Endometrium (tissue), 2 donors: ENCODE data around the gene CHST13.

ENCODE experiments used
- FAIRE-seq: peaks from 2 replicates; lab custom pipeline; 2012; peaks lifted over from hg19 to GRCh38; lab: Jason Lieb, UNC
- donor health status: control.
- donor health status: control.

The CHST13 gene, protein sequence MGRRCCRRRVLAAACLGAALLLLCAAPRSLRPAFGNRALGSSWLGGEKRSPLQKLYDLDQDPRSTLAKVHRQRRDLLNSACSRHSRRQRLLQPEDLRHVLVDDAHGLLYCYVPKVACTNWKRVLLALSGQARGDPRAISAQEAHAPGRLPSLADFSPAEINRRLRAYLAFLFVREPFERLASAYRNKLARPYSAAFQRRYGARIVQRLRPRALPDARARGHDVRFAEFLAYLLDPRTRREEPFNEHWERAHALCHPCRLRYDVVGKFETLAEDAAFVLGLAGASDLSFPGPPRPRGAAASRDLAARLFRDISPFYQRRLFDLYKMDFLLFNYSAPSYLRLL

DNA sequence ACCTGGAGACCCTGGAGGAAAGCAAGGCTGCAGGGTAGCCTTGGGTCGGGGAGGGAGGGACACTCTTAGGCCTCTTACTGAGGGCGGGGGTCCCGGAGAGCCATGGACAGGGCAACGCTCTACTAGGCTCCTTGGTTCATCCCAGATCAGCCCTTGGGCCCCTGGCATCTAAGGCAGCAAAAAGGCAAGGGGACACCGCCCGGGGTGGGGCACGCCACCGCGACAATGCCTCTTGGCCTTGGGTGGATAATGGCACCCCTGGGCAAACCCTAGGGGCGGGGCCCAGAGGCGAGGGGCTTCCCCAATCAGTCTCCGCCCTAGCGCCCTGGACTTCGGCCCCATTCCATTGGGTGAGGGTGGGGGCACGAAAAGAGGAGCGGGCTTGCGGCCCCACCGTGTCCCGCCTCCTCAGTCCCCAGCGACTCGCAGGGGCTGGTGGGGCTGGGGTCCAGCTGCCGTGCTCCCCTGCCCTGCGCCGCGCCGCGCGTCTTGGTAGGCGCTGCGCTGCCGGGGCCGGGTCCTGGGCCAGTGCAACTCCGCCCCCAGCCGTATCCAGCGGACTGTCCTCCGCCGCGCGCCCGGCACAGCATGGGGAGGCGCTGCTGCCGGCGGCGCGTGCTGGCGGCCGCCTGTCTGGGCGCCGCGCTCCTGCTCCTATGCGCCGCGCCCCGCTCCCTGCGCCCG lies at the start of gene CHST13:
Gene CHST13, plus strand, starts transcription at position 411 of the 684 bp plus-strand sequence. Its CDS starts 178 bp downstream, at position 589.
- no peak for FAIRE-seq

GRCh38 chr3:126474498-126475412 lies 49.2 kb upstream of the CHST13 start:
- FAIRE-seq = no peak

GRCh38 chr3:126475413-126476114 lies 48.4 kb upstream of the CHST13 start, which contains the start of gene ZXDC:
Gene ZXDC (minus strand): TSS chr3:126475891. CDS start chr3:126475865, 26 bp downstream.
- no peak for FAIRE-seq

DNA sequence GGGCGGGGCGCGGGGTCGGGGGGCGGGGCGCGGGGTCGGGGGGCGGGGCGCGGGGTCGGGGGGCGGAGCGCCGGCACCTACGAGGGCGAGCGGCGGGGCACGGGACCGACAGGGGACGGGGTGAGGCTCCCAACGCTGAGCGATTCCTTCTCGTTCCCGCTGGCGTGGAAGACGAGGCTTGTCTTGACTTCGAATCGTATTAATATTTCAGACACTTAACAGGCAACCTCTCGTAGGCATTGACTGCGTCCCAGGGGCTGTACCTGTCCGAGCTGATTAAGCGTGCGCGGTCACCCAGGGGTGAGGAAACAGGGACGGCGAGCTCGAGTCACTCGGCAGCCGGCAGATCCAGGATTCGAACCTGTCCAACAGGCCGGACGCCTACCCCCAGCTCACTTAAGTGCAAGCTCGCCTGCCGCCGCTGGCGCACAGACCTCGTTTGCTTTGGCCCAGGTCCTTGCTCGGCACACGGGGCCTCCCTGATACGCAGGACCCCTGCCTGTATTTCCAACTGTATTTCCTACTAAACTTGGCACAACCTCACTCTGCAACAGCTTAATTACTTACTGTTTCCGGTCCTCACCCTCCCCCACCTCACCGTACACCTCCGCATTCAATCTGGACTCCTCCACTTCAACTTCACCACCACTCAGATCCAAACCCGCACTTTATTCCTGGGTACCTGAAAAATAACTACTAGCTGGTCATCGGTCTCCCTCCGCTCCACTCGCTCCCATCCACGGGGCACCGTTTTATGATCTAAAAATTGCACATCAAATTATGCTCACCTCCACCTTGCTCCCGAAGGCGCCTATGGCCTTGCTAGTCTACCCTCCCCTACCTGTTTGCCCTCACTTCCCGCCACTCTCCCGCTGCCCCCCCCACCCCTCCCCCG lies 47.5 kb upstream of the CHST13 start:
- no peak for FAIRE-seq

DNA sequence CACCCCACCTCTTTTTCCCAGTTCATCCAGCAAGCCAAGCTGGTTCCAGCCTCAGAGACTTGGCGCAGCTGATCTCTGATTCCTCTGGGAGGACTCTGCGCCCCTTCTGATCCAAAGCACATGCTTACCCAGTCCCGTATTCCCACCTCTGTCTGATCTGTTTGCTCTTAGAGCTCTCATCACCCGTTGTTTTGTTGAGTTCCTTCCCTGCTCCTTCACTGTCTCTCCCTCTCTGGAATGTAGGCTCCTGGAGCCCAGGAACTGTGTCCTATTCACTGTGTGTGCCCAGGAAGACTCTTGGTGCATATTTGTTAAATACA lies 46.9 kb upstream of the CHST13 start:
- no peak for FAIRE-seq

- FAIRE-seq = no peak
These were observed 45.2 kb upstream of the CHST13 start for GRCh38 chr3:126478581-126479310.

- FAIRE-seq = no peak
These were observed 44.3 kb upstream of the CHST13 start for GRCh38 chr3:126479642-126480041.

- FAIRE-seq = no peak
These were observed 43.7 kb upstream of the CHST13 start for GRCh38 chr3:126480206-126480605.

GRCh38 chr3:126480861-126481260 lies 43.1 kb upstream of the CHST13 start:
- FAIRE-seq = no peak

DNA sequence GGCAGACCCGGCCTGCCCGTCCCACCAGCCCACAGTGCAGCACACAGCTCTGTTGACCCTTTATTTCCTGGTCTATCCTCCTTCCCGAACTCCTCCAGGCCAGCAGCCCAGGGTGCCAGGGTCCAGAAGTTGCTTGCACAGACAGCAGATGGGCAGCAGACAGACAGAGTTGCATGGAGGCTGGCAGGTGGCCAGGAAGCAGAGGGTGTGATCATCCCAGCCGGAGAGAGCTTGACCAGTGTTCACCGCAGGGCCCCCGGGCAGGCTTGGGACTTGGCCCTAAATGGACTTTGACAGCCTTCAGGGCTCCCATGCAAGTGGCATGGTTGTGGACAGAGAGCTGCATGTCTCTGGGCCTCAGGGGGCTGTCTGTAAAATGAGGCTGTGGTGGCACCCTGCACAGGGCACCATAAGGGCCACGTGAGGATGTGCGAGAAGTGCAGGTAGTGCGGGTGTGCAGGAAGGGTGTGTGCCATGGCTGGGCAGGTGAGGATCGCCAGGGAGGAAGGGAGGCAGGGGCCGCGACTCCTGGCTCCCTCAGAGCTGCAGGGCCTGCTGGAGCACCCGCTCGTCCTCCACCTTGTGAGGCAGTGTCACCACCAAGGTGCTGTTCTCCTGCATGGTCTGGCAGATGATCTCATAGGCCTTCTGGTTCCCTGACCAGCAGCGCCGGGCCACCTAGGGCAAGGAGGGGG lies 42.0 kb upstream of the CHST13 start:
- FAIRE-seq = no peak

DNA sequence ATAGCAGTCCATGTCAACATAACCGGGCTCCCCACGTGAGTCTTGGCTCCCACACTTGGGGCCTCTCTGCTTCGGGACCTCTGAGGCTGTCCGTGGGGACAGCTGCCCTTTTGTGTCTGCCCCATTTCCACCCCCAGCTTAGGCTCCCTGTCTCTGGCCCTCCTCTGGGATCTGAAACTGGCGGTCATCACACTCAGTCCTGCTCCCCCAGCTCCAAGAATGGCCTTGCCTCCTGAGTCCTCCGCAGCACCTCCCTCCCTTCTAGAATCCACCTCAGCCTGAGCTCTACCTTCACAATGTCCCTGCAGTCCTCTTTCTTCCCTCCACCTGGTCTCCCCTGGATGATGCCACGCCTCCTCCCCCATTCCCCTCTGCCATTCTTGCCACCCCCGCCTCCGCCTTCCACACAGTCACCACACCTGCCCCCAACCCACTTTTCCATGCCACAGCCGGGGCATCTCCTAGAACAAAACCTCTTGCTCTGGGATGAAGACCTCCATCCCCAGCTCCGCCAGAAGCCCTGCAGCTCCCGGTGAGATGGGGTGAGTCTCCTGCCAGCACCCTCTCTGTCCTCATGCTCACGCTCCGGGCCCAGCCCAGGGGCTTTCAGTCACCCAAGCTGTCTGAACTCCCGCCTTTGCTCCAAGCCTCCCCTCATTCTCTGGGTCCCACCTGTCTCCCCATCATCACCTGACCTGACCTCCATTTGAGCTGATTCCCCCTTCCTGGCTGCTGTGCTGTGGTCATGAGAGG lies 41.3 kb upstream of the CHST13 start:
- FAIRE-seq = no peak

GRCh38 chr3:126483321-126483761 lies 40.6 kb upstream of the CHST13 start:
- no peak for FAIRE-seq

- no peak for FAIRE-seq
These were observed 39.8 kb upstream of the CHST13 start for GRCh38 chr3:126484148-126484547.

GRCh38 chr3:126484662-126485061 lies 39.3 kb upstream of the CHST13 start:
- no peak for FAIRE-seq

GRCh38 chr3:126485176-126485897 lies 38.6 kb upstream of the CHST13 start:
- no peak for FAIRE-seq

DNA sequence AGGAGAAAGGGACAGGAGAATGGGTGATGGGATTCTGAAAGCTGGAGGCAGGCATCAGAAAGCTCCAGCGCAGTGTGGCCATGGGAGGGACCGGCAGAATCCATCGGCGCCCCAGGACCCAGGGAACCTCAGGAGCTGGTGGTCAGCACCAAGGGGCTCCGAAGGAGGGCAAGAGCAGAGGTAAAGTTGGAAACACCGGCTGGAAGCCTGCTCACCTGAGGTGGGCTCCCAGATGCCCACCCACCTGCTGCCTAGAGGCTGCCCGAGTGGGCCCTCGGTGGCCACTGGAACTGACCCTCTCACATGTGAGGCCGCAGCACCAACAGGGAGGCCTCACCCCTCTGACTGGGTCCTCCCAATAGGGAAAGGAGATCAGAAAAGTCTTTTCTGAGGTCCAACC lies 38.0 kb upstream of the CHST13 start:
- no peak for FAIRE-seq

DNA sequence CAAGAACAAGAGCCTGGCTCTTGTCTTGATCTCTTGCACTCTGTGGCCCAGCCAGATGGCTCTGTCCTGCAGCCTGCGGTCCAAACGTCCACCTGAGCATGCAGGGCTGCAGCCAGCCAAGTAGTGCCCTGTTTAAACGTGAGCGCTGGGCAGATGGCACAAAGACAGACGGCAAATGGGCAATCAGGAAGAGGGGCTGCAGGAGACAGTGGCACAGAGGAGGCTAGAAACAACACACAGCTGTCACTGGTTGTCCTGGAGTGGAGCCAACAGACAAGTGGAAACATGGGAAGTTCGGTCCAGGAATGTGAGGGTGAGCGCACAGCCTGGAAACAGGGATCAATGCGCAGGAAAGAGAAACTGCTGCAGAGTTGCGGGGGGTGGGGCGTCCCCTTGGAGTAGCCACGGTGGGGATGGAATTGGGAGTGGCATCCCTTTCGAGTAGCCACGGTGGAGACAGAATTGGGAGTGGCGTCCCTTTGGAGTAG lies 37.6 kb upstream of the CHST13 start:
- no peak for FAIRE-seq
